Measurements from ENCODE around the gene HSD11B1.

Gene HSD11B1

GRCh38 chr1:209728466-209728865 is 23.8 kb downstream of the HSD11B1 start:
- DNase-seq: no peak

- DNase-seq: no peak
Observed at GRCh38 chr1:209729436-209729835, 24.8 kb downstream of the HSD11B1 start.

GRCh38 chr1:209732725-209733124 is 28.1 kb downstream of the HSD11B1 start:
- no peak for DNase-seq

GRCh38 chr1:209733409-209734192 is 29.0 kb downstream of the HSD11B1 start:
- DNase-seq: no peak

- DNase-seq: no peak
Observed at GRCh38 chr1:209736490-209737117, 32.0 kb downstream of the HSD11B1 start.

GRCh38 chr1:209737118-209737505 is 32.5 kb downstream of the HSD11B1 start:
- DNase-seq: no peak

GRCh38 chr1:209738270-209738669 is 33.6 kb downstream of the HSD11B1 start:
- no peak for DNase-seq

- DNase-seq: peak; percentile 22
Observed at GRCh38 chr1:209741193-209741592, 36.5 kb downstream of the HSD11B1 start.

GRCh38 chr1:209741889-209742288 is 37.2 kb downstream of the HSD11B1 start:
- DNase-seq: no peak

GRCh38 chr1:209742409-209743144 is 37.9 kb downstream of the HSD11B1 start:
- no peak for DNase-seq

- peak; percentile 81 for DNase-seq
Observed at GRCh38 chr1:209743145-209743482, 38.5 kb downstream of the HSD11B1 start.

- DNase-seq: no peak
Observed at GRCh38 chr1:209746451-209747165, 42.0 kb downstream of the HSD11B1 start.

- DNase-seq: peak; percentile 40
Observed at GRCh38 chr1:209747580-209748262, 43.1 kb downstream of the HSD11B1 start.

- DNase-seq: peak; percentile 12
Observed at GRCh38 chr1:209748620-209749019, 44.0 kb downstream of the HSD11B1 start.

GRCh38 chr1:209749205-209749604 is 44.6 kb downstream of the HSD11B1 start:
- no peak for DNase-seq

- DNase-seq: peak; percentile 18
Observed at GRCh38 chr1:209749670-209750323, 45.2 kb downstream of the HSD11B1 start.

GRCh38 chr1:209751627-209752231 is 47.1 kb downstream of the HSD11B1 start:
- no peak for DNase-seq

- no peak for DNase-seq
Observed at GRCh38 chr1:209752890-209753289, 48.2 kb downstream of the HSD11B1 start.

- no peak for DNase-seq
Observed at GRCh38 chr1:209755256-209755655, 50.6 kb downstream of the HSD11B1 start.

GRCh38 chr1:209755926-209756614 is 51.4 kb downstream of the HSD11B1 start, which contains the start of gene TRAF3IP3:
Gene TRAF3IP3 (plus strand): TSS chr1:209756053. CDS start chr1:209760040, 3,987 bp downstream.
- DNase-seq: no peak

Measured in NCI-H69 (cell line).